ENCODE results near the gene PLA2G7. TPM values are rescaled to one million over a fixed set of nuclear protein-coding genes. Genes with fewer than 3 reads are reported as not detected.

Gene PLA2G7
- total and polyA plus RNA-seq, 10 of the 15 experiments (the other 5 are each of a cell fraction or from before 2014, with no cell fraction given): not detected

- TF ChIP-seq CUX1 (IDR thresholded peaks at IDR 0.05; ENCODE audit: insufficient replicate concordance, low read depth, low read length) (no peak), ATF3 (IDR thresholded peaks at IDR 0.05; ENCODE audit: borderline replicate concordance, extremely low read depth, low read depth, low read length) (no peak), SMC3 (IDR thresholded peaks at IDR 0.05; ENCODE audit: borderline replicate concordance, low read length) (no peak)
Observed at GRCh38 chr6:46689657-46690056, 45.5 kb downstream of the PLA2G7 start (continued).

GRCh38 chr6:46688966-46689335 is 46.2 kb downstream of the PLA2G7 start:
- ChIA-PET SMC1A (ENCODE audit: uncharacterized antibody, unreplicated experiment) (no interaction called here), CTCF (no interaction called here), RAD21 (ENCODE audit: unreplicated experiment) (no interaction called here), POLR2A (no interaction called here)
- Histone ChIP-seq H3K27ac (ENCODE audit: control insufficient read depth, insufficient read depth) (no peak overlapping the region), H3K27me3 (replicated peaks in 1 of 2; ENCODE audit: control insufficient read depth in 2 of 2, insufficient read depth in 2 of 2, low read length in 1 of 2) (no peaks in the 10 kb centered on the region; a peak in 1 of 4 replicates), H3K4me2 (ENCODE audit: control insufficient read depth, insufficient read depth) (no peak overlapping the region), H3K4me1 (ENCODE audit: control insufficient read depth, insufficient read depth, low read length) (no peaks in the 10 kb centered on the region), H3K4me3 (no peak overlapping the region), H3K79me2 (ENCODE audit: control insufficient read depth, insufficient read depth, low read length) (no peaks in the 10 kb centered on the region), H3K36me3 (ENCODE audit: control insufficient read depth in 2 of 2, insufficient read depth in 2 of 2, low read length in 1 of 2) (no peaks in the 10 kb centered on the region), H2AFZ (ENCODE audit: control insufficient read depth, low read depth, low read length) (no peak overlapping the region), H3K9me3 (replicated peaks; ENCODE audit: control insufficient read depth, insufficient read depth, low read length) (no peaks in the 10 kb centered on the region), H3K9ac (ENCODE audit: control insufficient read depth, insufficient read depth, low read length) (no peak overlapping the region), H4K20me1 (ENCODE audit: control insufficient read depth, insufficient read depth) (no peaks in the 10 kb centered on the region)
- FAIRE-seq: no peak
- intact Hi-C loops (cut with micrococcal nuclease; ENCODE audit: unreplicated experiment): no loop called here
- WGBS (ENCODE audit: insufficient coverage, insufficient replicate concordance, low lambda C conversion rate, missing lambda C conversion rate): 78% methylated on average over 12 of the region's 13 CpGs
- no peak for DNase-seq (ENCODE audit: low read depth, low spot score)
- in situ Hi-C loops (cut with MboI): no loop called here
- BruUV-seq (replicated peaks): no TSS peak
- ATAC-seq: no peak
- TF ChIP-seq TCF12 (IDR thresholded peaks at IDR 0.05; ENCODE audit: low read depth, low read length) (no peak), ZBTB4 (CRISPR knock-in tag; IDR thresholded peaks at IDR 0.05) (no peak), EED (IDR thresholded peaks at IDR 0.05; ENCODE audit: low read depth) (no peak), EP300 (IDR thresholded peaks at IDR 0.05; ENCODE audit: borderline replicate concordance in 1 of 2, control insufficient read depth in 1 of 2, low read depth in 2 of 2, low read length in 2 of 2) (no peak), KLF5 (IDR thresholded peaks at IDR 0.05; ENCODE audit: partially characterized antibody) (no peak), MTA3 (IDR thresholded peaks at IDR 0.05; ENCODE audit: borderline replicate concordance, low read length) (no peak), POLR2AphosphoS5 (IDR thresholded peaks at IDR 0.05; ENCODE audit: low read length) (no peak), SP1 (IDR thresholded peaks at IDR 0.05; ENCODE audit: low read depth, low read length) (no peak), PML (IDR thresholded peaks at IDR 0.05; ENCODE audit: low read length) (no peak), SREBF1 (IDR thresholded peaks at IDR 0.05; ENCODE audit: low read length) (no peak), STAT1 (conservative IDR thresholded peaks at IDR 0.05) (no peak), WRNIP1 (IDR thresholded peaks at IDR 0.05; ENCODE audit: borderline replicate concordance, low read depth, low read length) (no peak), SMAD1 (IDR thresholded peaks at IDR 0.05; ENCODE audit: low read depth, partially characterized antibody) (no peak)

Data from GM12878 (cell line).